ENCODE data around the gene CNKSR1.

Gene CNKSR1

DNA sequence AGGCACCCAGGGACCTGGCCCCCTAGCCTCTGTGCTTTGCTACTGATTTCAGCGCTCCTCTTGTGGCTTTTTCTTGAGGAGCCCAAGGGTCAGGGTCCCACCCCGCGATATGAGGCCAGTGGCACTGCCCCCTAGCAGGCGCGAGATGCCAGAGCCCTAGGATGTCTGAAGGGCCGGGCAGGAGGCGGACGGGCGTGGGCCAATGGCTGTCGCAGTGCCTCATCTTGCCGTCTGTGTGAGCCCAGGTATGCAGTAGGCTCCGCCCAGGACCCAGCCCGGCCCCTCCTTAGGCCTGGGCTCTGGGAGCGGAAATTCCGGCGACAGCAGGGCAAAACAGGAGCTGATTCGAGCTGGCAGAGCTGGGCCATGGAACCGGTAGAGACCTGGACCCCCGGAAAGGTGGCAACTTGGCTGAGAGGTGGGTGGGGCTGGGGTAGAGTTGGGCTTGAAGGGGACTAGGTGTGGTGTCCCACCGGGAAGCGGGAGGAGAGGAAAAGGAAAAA is at the start of gene CNKSR1:
TSS of gene CNKSR1 (plus strand) at position 310 of the 503 bp plus-strand sequence. CDS start at position 367, 57 bp downstream.
- TF ChIP-seq CTCF (IDR thresholded peaks at IDR 0.05; ENCODE audit: extremely low read depth, missing control alignments): no peak

GRCh38 chr1:26129778-26130177 is 47.5 kb upstream of the CNKSR1 start:
- no peak for DNase-seq (ENCODE audit: low spot score)
- TF ChIP-seq CTCF (IDR thresholded peaks at IDR 0.05; ENCODE audit: extremely low read depth, missing control alignments): no peak

More for the DNA sequence above, at the start of gene CNKSR1:
- DNase-seq (ENCODE audit: low spot score): no peak

DNA sequence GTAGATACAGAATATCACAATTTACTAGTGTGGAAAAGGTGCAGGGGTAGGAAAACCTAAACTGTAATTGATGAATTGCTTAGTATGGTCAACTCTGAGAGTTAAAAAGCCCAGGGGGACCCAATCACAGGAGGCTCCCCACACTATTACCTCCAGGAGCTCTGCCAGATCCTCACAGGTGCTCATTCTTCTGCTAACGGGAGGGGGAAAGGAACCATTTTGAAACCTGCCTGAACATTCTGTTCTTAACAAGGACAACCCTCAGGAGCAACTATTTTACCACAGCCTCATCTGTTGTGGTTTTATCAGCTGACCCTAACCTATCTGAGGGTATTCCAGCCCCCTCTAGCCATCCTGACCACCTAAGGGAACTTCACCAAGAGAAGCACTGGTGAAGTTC is 46.6 kb upstream of the CNKSR1 start:
- no peak for TF ChIP-seq CTCF (IDR thresholded peaks at IDR 0.05; ENCODE audit: extremely low read depth, missing control alignments)

DNA sequence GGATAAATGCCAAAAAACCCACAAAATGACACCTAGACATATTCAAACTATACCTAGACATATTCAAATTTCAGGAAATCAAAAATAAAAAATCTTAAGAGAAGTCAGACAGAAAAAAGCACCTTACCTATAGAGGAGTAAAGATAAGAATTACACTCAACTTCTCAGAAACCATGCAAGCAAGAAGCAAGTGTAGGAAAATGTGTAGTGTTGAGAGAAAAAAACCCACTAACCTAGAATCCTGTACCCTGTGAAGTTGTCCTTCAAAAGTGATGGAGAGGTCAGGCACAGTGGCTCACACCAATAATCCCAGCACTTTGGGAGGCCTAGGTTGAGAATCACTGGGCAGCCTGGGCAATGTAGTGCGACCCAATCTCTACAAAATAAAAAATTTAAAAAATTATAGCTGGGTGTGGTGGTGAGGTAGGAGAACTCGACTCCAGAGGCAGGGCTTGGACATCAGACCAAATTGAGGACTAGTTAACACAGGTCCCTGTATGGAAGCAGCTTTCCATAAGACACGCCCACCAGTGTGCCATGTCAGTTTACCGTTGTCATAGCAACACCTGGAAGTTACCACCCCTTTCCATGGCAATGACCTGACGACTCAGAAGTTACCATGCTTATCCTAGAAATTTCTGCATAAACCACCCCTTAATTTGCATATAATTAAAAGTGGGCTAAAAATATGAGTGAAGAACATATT is 45.0 kb upstream of the CNKSR1 start:
- DNase-seq (ENCODE audit: low spot score): no peak
- no peak for TF ChIP-seq CTCF (IDR thresholded peaks at IDR 0.05; ENCODE audit: extremely low read depth, missing control alignments)

More for the DNA sequence above, 46.6 kb upstream of the CNKSR1 start:
- DNase-seq (ENCODE audit: low spot score): no peak

GRCh38 chr1:26132834-26133167 is 44.5 kb upstream of the CNKSR1 start:
- no peak for DNase-seq (ENCODE audit: low spot score)
- no peak for TF ChIP-seq CTCF (IDR thresholded peaks at IDR 0.05; ENCODE audit: extremely low read depth, missing control alignments)

- DNase-seq (ENCODE audit: low spot score): no peak
- TF ChIP-seq CTCF (IDR thresholded peaks at IDR 0.05; ENCODE audit: extremely low read depth, missing control alignments): no peak
Observed at GRCh38 chr1:26134466-26134865, 42.8 kb upstream of the CNKSR1 start.

DNA sequence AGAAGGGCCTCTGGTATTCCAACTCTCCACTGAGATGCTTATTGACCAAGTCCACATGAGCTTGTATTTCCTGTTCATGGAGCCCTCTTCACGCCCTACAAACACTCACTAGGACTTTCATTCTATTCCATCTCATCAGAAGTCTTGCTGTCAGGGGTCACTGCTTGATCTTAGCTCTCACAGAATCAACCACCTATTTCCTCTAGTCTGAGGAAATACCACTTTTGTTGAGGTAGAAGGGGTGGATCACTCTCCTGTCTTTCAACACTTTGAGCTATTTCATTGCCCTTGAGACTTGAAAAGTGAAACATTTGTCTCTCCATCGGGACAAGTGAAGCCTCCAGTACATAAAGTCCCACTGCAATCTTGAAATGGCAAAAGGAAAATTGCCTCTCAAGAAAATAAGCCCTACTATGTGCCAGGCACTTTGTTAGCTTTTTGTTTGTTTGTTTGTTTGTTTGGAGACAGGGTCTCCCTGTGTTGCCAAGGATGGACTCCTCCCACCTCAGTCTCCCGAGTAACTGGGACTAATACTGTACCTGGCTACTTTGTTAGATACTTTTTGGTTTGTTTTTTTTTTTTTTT is 38.2 kb upstream of the CNKSR1 start:
- no peak for DNase-seq (ENCODE audit: low spot score)
- TF ChIP-seq CTCF (IDR thresholded peaks at IDR 0.05; ENCODE audit: extremely low read depth, missing control alignments): no peak
